Thoracic aorta (tissue), 2 donors: ENCODE results near the gene CR1. TPM values are rescaled to one million over a fixed set of nuclear protein-coding genes. Genes with fewer than 3 reads are reported as not detected.
"Not testable (repeated sequence)": the region's sequence is repeated elsewhere in the genome, so short reads cannot be mapped to it uniquely, and the experiment has no call there.

Experiments used
- ATAC-seq: fragments of 150-250 bp; one replicate; pipeline ENCODE4 v1.8.0; 2017; ENCODE audit warnings: low read depth; ENCODE audit not compliant: insufficient number of reproducible peaks, low FRiP score
- DNase-seq: peaks from one replicate; pipeline ENCODE4 v3.0.0-alpha.2; 2020; ENCODE audit warnings: low spot score
- H3K27ac ChIP-seq, 2 donors: fragments of 200-600 bp; sonication (generic); 1 replicate in 1 of 2; 2 replicates in 1 of 2; pipeline ENCODE4 v1.5.1; 2016; ENCODE audit warnings: mild to moderate bottlenecking in 2 of 2, moderate library complexity in 2 of 2
- H3K27me3 ChIP-seq: fragments of 200-600 bp; sonication (generic); replicated peaks from 2 replicates; pipeline ENCODE4 v1.6.0; 2016; ENCODE audit warnings: mild to moderate bottlenecking; ENCODE audit not compliant: insufficient read depth
- H3K36me3 ChIP-seq: fragments of 200-600 bp; sonication (generic); one replicate; pipeline ENCODE4 v1.5.1; 2016
- H3K4me1 ChIP-seq, 2 donors: fragments of 200-600 bp; sonication (generic); 1 replicate in 1 of 2; 2 replicates in 1 of 2; pipeline versions ENCODE4 v1.5.1 to v1.6.0; 2016; ENCODE audit warnings: low read depth in 2 of 2, mild to moderate bottlenecking in 1 of 2; ENCODE audit not compliant: control insufficient read depth in 1 of 2
- H3K4me3 ChIP-seq: fragments of 200-600 bp; sonication (generic); 2 replicates; pipeline ENCODE4 v1.5.1; 2016; ENCODE audit warnings: mild to moderate bottlenecking
- H3K9me3 ChIP-seq: fragments of 200-600 bp; sonication (generic); 2 replicates; pipeline ENCODE4 v1.5.1; 2016
- total RNA-seq, 2 donors: library from RNA; depleted of rRNA; stranded (reverse); fragments of >200 nt; gene quantifications; one replicate each; pipeline versions ENCODE4 v1.1.0 to v1.2.3, GENCODE V29; 2016
- TF ChIP-seq, protein P1 (sequence below): fragments of 200-600 bp; sonication (generic); IDR thresholded peaks from one replicate; pipeline ENCODE4 v1.5.1; 2019; ENCODE audit warnings: antibody characterized with exemption

CR1 gene
- total RNA-seq, 2 donors from 2014 or later: 5.0 to 17.4 TPM

- H3K4me3 ChIP-seq, H3K36me3 ChIP-seq, H3K4me1 ChIP-seq, DNase-seq, H3K9me3 ChIP-seq, ATAC-seq, H3K27ac ChIP-seq, H3K27me3 ChIP-seq: not testable (repeated sequence)
Measured at GRCh38 chr1:207638487-207639145, 142.7 kb downstream of the CR1 start.

GRCh38 chr1:207639362-207639761, 143.4 kb downstream of the CR1 start:
- not testable (repeated sequence) for ATAC-seq, DNase-seq, H3K9me3 ChIP-seq, H3K27ac ChIP-seq, H3K36me3 ChIP-seq, H3K4me3 ChIP-seq, H3K27me3 ChIP-seq, H3K4me1 ChIP-seq

DNA sequence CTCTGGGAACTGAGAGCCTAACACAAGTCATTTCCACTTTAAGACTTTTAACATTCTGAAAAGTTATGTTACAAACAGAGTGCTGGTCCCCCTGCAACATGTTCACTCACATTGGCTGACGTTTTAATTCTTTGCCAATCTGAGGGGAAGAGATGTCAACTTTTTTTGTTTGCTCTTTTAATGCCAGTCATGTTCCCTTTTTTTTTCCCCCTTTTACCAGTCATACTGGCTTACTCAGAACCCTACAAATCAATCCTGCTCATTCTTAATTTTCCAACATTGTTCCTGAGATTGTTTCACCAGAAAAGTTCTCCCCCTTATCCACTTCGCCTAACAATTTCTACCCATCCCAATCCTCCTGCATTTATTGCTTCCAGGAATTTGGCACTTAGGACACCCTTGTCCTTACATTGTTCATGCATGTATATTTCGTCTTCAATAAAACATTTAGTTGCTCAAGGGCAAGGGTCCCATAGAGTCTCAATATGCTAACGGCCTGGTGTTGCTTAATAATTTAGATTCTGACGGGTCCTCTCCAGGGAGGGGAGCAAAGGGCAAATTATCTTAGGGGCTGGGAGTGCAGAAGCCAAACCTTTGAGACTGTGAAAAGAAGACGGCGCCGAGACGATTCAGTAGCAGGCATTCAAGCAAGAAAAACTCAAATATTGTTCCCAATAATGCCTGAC, 148.4 kb downstream of the CR1 start:
- H3K36me3 ChIP-seq: no peaks in the 10 kb centered on the region
- peaks cover 3 to 6% of the 10 kb centered on the region in 2 donors for H3K4me1 ChIP-seq
- H3K4me3 ChIP-seq: peak overlapping the region; percentile 90
- no peak overlapping the region for H3K27ac ChIP-seq
- TF ChIP-seq, protein P1, sequence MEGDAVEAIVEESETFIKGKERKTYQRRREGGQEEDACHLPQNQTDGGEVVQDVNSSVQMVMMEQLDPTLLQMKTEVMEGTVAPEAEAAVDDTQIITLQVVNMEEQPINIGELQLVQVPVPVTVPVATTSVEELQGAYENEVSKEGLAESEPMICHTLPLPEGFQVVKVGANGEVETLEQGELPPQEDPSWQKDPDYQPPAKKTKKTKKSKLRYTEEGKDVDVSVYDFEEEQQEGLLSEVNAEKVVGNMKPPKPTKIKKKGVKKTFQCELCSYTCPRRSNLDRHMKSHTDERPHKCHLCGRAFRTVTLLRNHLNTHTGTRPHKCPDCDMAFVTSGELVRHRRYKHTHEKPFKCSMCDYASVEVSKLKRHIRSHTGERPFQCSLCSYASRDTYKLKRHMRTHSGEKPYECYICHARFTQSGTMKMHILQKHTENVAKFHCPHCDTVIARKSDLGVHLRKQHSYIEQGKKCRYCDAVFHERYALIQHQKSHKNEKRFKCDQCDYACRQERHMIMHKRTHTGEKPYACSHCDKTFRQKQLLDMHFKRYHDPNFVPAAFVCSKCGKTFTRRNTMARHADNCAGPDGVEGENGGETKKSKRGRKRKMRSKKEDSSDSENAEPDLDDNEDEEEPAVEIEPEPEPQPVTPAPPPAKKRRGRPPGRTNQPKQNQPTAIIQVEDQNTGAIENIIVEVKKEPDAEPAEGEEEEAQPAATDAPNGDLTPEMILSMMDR: no peak
- DNase-seq (no peak), ATAC-seq (no peak)
- no peaks in the 10 kb centered on the region for H3K9me3 ChIP-seq
- H3K27me3 ChIP-seq: no peaks in the 10 kb centered on the region

- peaks cover 3 to 6% of the 10 kb centered on the region in 2 donors for H3K4me1 ChIP-seq
- H3K36me3 ChIP-seq: no peaks in the 10 kb centered on the region
- no peak within 1 kb of the TSS for H3K27ac ChIP-seq
- TF ChIP-seq, protein P1: no peak
- DNase-seq (peak; percentile 62), ATAC-seq (peak; percentile 77)
- H3K9me3 ChIP-seq: no peaks in the 10 kb centered on the region
- no peaks in the 10 kb centered on the region for H3K27me3 ChIP-seq
- peak within 1 kb of the TSS; percentile 90 for H3K4me3 ChIP-seq
Measured at GRCh38 chr1:207644852-207645634, 149.1 kb downstream of the CR1 start, which contains the start of gene CR1L. CR1L (plus strand) TSS chr1:207645133; CDS start chr1:207645234, 101 bp downstream.

DNA sequence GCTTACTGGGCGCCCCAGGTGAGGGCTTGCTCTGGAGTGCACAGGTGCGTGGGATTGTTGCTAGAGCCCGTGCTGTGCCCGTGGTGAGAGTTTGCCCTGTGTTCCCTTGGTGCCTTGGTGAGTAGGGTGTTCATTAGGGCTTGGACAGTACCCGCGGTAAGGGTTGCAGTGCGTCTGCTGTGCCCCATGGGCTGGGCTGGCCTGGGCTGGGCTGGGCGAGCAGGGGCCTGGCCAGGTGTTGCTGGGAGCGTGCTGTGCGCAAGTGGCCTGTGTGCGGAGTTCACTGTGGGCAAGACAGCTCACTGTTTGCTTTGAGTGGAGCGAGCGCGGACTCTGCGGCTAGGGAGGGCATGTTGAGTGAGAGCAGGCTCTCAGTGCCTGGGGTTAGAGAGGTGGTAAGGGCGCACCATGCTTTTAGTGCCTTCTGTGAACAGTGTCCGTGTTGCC, 149.7 kb downstream of the CR1 start:
- DNase-seq: no peak
- TF ChIP-seq, protein P1: no peak
- Histone ChIP-seq H3K4me1 (peaks cover 3 to 6% of the 10 kb centered on the region in 2 donors), H3K9me3 (no peaks in the 10 kb centered on the region), H3K4me3 (peak overlapping the region; percentile 90), H3K36me3 (no peaks in the 10 kb centered on the region), H3K27ac (no peak overlapping the region), H3K27me3 (no peaks in the 10 kb centered on the region)
- ATAC-seq: no peak

DNA sequence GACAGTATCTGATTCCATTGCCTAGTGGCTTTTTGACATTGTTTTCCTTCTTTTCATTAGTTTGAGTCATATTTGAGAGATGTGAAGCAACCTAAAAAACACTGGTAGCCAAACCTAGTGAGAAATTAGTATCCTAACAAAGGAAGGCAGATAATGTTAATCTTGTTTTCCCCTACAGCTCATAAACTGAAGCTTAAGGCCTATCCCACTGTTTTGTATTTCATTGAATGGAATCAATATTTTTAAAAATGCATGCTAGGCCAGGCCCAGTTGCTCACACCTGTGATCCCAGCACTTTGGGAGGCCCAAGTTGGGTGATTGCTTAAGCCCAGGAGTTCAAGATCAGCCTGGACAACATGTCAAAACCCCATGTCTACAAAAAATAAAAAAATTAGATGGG, 150.2 kb downstream of the CR1 start:
- peaks cover 3 to 6% of the 10 kb centered on the region in 2 donors for H3K4me1 ChIP-seq
- ATAC-seq (no peak), DNase-seq (no peak)
- TF ChIP-seq, protein P1: no peak
- no peaks in the 10 kb centered on the region for H3K36me3 ChIP-seq
- no peaks in the 10 kb centered on the region for H3K9me3 ChIP-seq
- no peak overlapping the region for H3K4me3 ChIP-seq
- H3K27me3 ChIP-seq: no peaks in the 10 kb centered on the region
- no peak overlapping the region for H3K27ac ChIP-seq
